Endothelial cell (in vitro differentiated cells): ENCODE results near the gene ROCK1. TPM values are rescaled to one million over a fixed set of nuclear protein-coding genes. Genes with fewer than 3 reads are reported as not detected.
A peak's percentile ranks its signal among the peaks of the same experiment; 100 is the strongest.
"Not testable (repeated sequence)": the region's sequence is repeated elsewhere in the genome, so short reads cannot be mapped to it uniquely, and the experiment has no call there.

Source experiments
- DNase-seq: peaks from one replicate; pipeline ENCODE4 v3.0.0; 2021; ENCODE audit warnings: low spot score
- H3K27ac Mint-ChIP-seq: one replicate; pipeline ENCODE4 v1.8.0; 2021; ENCODE audit warnings: mixed read lengths, inconsistent platforms; ENCODE audit not compliant: unreplicated experiment
- H3K27me3 Mint-ChIP-seq: one replicate; pipeline ENCODE4 v1.8.0; 2021; ENCODE audit warnings: mild to moderate bottlenecking, moderate library complexity, mixed read lengths, inconsistent platforms; ENCODE audit not compliant: unreplicated experiment
- H3K36me3 Mint-ChIP-seq: one replicate; pipeline ENCODE4 v1.8.0; 2021; ENCODE audit warnings: mild to moderate bottlenecking, low read depth, mixed read lengths, inconsistent platforms; ENCODE audit not compliant: unreplicated experiment
- H3K4me1 Mint-ChIP-seq: one replicate; pipeline ENCODE4 v1.8.0; 2021; ENCODE audit warnings: mild to moderate bottlenecking, mixed read lengths, inconsistent platforms; ENCODE audit not compliant: unreplicated experiment
- H3K4me3 Mint-ChIP-seq: one replicate; pipeline ENCODE4 v1.8.0; 2021; ENCODE audit warnings: mild to moderate bottlenecking, mixed read lengths, inconsistent platforms; ENCODE audit not compliant: unreplicated experiment
- H3K9me3 Mint-ChIP-seq: one replicate; pipeline ENCODE4 v1.8.0; 2021; ENCODE audit warnings: mixed read lengths, inconsistent platforms; ENCODE audit not compliant: unreplicated experiment
- total RNA-seq: library from RNA; stranded (reverse); fragmentation: NEBNext Ultra II Directional; extraction: Animal tissue kit (Norgen Biotek cat#: 25700); gene quantifications from one replicate; pipeline ENCODE4 v1.2.1, GENCODE V29; 2021; ENCODE audit not compliant: unreplicated experiment
- TF ChIP-seq, protein P1 (sequence below): fragments of 200-600 bp; sonication (generic); IDR thresholded peaks from one replicate; pipeline ENCODE4 v1.5.0; 2021; ENCODE audit warnings: antibody characterized with exemption; ENCODE audit not compliant: unreplicated experiment

ROCK1 gene
- total RNA-seq, 1 donor from 2014 or later: 62.2 TPM

DNA sequence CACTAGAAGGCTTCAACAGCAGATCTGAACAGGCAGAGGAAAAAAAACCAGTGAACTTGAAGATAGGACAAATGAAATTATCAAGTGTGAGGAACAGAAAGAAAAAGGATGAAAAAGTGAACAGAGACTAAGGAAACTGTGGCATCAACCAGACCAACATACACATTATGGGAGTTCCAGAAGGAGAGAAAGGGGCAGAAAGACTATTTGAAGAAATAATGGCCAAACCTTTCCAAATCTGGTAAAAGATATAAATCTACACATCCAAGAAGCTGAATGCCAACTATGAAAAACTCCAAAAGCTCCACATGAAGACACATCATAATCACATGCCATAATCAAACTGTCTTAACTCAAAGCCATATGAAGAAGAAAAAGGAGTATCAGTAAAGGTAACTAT lies 79.8 kb downstream of the ROCK1 start:
- no peaks in the 10 kb centered on the region for H3K27me3 Mint-ChIP-seq
- peaks cover under 1% of the 10 kb centered on the region for H3K4me1 Mint-ChIP-seq
- H3K36me3 Mint-ChIP-seq: peaks cover 14% of the 10 kb centered on the region
- no peak overlapping the region for H3K27ac Mint-ChIP-seq
- H3K4me3 Mint-ChIP-seq: no peak overlapping the region
- H3K9me3 Mint-ChIP-seq: no peaks in the 10 kb centered on the region
- TF ChIP-seq, protein P1, sequence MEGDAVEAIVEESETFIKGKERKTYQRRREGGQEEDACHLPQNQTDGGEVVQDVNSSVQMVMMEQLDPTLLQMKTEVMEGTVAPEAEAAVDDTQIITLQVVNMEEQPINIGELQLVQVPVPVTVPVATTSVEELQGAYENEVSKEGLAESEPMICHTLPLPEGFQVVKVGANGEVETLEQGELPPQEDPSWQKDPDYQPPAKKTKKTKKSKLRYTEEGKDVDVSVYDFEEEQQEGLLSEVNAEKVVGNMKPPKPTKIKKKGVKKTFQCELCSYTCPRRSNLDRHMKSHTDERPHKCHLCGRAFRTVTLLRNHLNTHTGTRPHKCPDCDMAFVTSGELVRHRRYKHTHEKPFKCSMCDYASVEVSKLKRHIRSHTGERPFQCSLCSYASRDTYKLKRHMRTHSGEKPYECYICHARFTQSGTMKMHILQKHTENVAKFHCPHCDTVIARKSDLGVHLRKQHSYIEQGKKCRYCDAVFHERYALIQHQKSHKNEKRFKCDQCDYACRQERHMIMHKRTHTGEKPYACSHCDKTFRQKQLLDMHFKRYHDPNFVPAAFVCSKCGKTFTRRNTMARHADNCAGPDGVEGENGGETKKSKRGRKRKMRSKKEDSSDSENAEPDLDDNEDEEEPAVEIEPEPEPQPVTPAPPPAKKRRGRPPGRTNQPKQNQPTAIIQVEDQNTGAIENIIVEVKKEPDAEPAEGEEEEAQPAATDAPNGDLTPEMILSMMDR: no peak
- DNase-seq: no peak

DNA sequence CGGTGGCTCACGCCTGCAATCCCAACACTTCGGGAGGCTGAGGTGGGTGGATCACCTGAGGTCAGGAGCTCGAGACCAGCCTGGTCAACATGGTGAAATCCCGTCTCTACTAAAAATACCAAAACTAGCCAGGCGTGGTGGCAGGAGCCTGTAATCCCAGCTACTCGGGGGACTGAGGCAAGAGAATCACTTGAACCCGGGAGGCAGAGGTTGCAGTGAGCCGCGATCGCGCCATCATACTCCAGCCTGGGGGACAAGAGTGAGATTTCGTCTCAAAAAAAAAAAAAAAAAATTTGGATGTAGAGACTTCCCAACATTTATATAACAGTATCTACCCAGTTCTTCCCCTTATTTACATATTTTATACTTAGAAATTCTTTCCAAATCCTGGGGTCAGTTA lies 93.4 kb downstream of the ROCK1 start:
- H3K27ac Mint-ChIP-seq, H3K4me3 Mint-ChIP-seq, DNase-seq, H3K4me1 Mint-ChIP-seq, H3K27me3 Mint-ChIP-seq, H3K9me3 Mint-ChIP-seq: not testable (repeated sequence)
- peaks cover 24% of the 10 kb centered on the region for H3K36me3 Mint-ChIP-seq

DNA sequence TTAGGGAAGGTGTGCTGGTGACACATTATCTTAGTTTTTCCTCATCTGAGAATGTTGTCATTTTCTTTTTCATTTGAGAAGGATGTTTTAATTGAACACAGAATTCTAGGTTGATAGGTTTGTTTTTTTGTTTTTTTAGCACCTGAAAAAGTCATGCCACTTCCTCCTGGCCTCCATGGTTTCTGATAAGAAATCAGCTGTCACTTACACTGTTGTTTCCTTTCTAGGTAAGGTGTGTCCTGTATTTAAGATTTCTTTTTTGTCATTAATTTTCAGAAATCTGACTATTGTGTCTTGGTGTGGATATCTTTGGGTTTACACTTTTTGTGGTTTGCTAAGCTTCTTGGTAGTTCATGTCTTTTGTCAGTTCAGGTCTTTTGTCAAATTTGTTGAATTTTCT lies 99.3 kb downstream of the ROCK1 start:
- no peaks in the 10 kb centered on the region for H3K27me3 Mint-ChIP-seq
- H3K4me3 Mint-ChIP-seq: peak overlapping the region; percentile 7
- no peaks in the 10 kb centered on the region for H3K4me1 Mint-ChIP-seq
- H3K9me3 Mint-ChIP-seq: no peaks in the 10 kb centered on the region
- TF ChIP-seq, protein P1: no peak
- H3K36me3 Mint-ChIP-seq: peaks cover 45% of the 10 kb centered on the region
- DNase-seq: no peak
- no peak overlapping the region for H3K27ac Mint-ChIP-seq

DNA sequence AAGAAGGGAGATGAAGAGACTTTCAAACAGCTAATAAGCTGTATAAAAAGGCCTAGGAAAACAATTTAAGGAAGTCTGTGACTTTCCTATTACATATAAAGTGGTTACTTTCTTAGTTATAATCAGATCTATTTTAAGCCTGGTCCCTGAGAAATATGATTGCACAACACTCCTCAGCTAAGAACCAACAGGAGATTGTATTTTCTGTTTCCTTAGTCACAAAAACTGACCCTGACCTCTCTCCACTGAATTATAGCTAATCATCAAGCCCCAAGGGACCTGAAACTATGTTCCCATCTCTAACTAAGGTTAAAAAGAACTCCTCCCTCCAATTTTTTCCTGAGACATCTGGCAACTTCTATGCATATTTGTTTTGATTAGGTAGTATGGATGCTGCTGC lies 106.9 kb downstream of the ROCK1 start:
- DNase-seq: no peak
- H3K36me3 Mint-ChIP-seq: peaks cover 5% of the 10 kb centered on the region
- no peak overlapping the region for H3K27ac Mint-ChIP-seq
- no peaks in the 10 kb centered on the region for H3K4me1 Mint-ChIP-seq
- H3K27me3 Mint-ChIP-seq: no peaks in the 10 kb centered on the region
- H3K4me3 Mint-ChIP-seq: no peak overlapping the region
- H3K9me3 Mint-ChIP-seq: no peaks in the 10 kb centered on the region
- TF ChIP-seq, protein P1: no peak

DNA sequence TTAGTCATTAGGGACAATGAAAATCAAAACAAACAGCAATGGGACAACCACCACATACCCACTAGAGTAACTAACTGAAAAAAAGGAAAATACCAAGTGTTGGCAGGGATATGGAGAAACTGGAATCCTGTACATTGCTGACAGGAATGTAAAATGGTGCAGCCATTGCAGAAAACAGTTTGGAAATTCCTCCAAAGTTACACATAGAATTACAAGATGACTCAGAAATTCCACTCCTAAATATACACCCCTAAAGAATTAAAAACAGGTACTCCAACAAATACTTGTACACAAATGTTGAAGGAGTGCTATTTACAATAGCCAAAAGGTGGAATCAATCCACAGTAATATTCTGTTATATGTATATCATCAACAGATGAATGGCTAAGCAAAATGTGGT lies 110.9 kb downstream of the ROCK1 start:
- H3K27ac Mint-ChIP-seq: no peak overlapping the region
- peaks cover 5% of the 10 kb centered on the region for H3K4me1 Mint-ChIP-seq
- H3K9me3 Mint-ChIP-seq: no peaks in the 10 kb centered on the region
- no peak for DNase-seq
- no peak overlapping the region for H3K4me3 Mint-ChIP-seq
- H3K27me3 Mint-ChIP-seq: no peaks in the 10 kb centered on the region
- peaks cover 4% of the 10 kb centered on the region for H3K36me3 Mint-ChIP-seq
- TF ChIP-seq, protein P1: no peak

DNA sequence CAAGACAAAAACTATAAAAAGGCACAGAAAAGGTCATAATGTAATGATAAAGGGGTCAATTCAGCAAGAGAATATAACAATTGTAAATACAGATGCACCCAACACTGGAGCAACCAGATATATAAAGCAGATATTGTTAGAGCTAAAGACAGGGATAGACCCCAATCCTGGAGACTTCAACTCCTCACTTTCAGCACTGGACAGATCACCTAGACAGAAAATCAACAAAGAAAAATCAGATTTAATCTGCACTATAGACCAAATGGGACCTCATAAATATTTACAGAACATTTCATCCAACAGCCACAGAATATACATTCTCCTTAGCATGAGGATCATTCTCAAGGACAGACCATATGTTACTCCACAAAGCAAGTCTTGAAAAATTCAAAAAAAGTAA lies 114.2 kb downstream of the ROCK1 start:
- DNase-seq: no peak
- Mint-ChIP-seq H3K36me3 (peaks cover 4% of the 10 kb centered on the region), H3K27me3 (no peaks in the 10 kb centered on the region)

More for the DNA sequence above, 114.2 kb downstream of the ROCK1 start:
- Mint-ChIP-seq H3K4me1 (peaks cover 5% of the 10 kb centered on the region), H3K4me3 (no peak overlapping the region), H3K27ac (no peak overlapping the region), H3K9me3 (no peaks in the 10 kb centered on the region)
- TF ChIP-seq, protein P1: no peak
